HTERT RPE-1 (cell line): ENCODE data around the gene CUTC.
"Not testable (repeated sequence)": the region's sequence is repeated elsewhere in the genome, so short reads cannot be mapped to it uniquely, and the experiment has no call there.

Experiments used
- in situ Hi-C: fragments of 300-500 bp; cut with MboI; formaldehyde crosslinking; loops from 4 replicates; pipeline ENCODE4 v1.14.3; 2020; ENCODE audit warnings: low sequenced_read_pairs

Gene CUTC

GRCh38 chr10:99732033-99732842, at the start of gene CUTC, which contains the start of gene COX15:
Gene CUTC (plus strand): TSS chr10:99732234. CDS start chr10:99732349, 115 bp downstream.
Gene COX15 (minus strand): TSS chr10:99732127. CDS start chr10:99732049, 78 bp downstream.
- in situ Hi-C loops = no loop called here

GRCh38 chr10:99682752-99683151, 49.3 kb upstream of the CUTC start:
- in situ Hi-C loops = no loop called here

- in situ Hi-C loops = no loop called here
These were observed 46.5 kb upstream of the CUTC start for GRCh38 chr10:99685597-99685967.

- in situ Hi-C loops = no loop called here
These were observed 42.6 kb upstream of the CUTC start for GRCh38 chr10:99689461-99689860.

GRCh38 chr10:99693933-99694583, 38.0 kb upstream of the CUTC start:
- in situ Hi-C loops = no loop called here

GRCh38 chr10:99695761-99696160, 36.3 kb upstream of the CUTC start:
- in situ Hi-C loops = no loop called here

GRCh38 chr10:99698504-99699080, 33.4 kb upstream of the CUTC start:
- in situ Hi-C loops = no loop called here

- in situ Hi-C loops = no loop called here
These were observed 31.4 kb upstream of the CUTC start for GRCh38 chr10:99700649-99701048.

GRCh38 chr10:99708428-99709012, 23.5 kb upstream of the CUTC start:
- in situ Hi-C loops = no loop called here

- in situ Hi-C loops = no loop called here
These were observed 22.4 kb upstream of the CUTC start for GRCh38 chr10:99709480-99710229.

- in situ Hi-C loops = no loop called here
These were observed 20.8 kb upstream of the CUTC start for GRCh38 chr10:99711129-99711719.

GRCh38 chr10:99714446-99714845, 17.6 kb upstream of the CUTC start:
- in situ Hi-C loops = no loop called here

GRCh38 chr10:99720387-99720786, 11.6 kb upstream of the CUTC start:
- in situ Hi-C loops = no loop called here

- in situ Hi-C loops = no loop called here
These were observed 2.0 kb upstream of the CUTC start for GRCh38 chr10:99730026-99730425.

GRCh38 chr10:99731306-99732032, 565 bp upstream of the CUTC start:
- in situ Hi-C loops = no loop called here

- in situ Hi-C loops = no loop called here
These were observed 1.3 kb downstream of the CUTC start for GRCh38 chr10:99733366-99733765.

GRCh38 chr10:99734111-99734510, 2.1 kb downstream of the CUTC start:
- in situ Hi-C loops = not testable (repeated sequence)

GRCh38 chr10:99740260-99740659, 8.2 kb downstream of the CUTC start:
- in situ Hi-C loops = no loop called here

GRCh38 chr10:99740933-99741559, 9.0 kb downstream of the CUTC start:
- in situ Hi-C loops = no loop called here
